GM21447 (cell line): ENCODE data around the gene TAS1R3.
A peak's percentile ranks its signal among the peaks of the same experiment; 100 is the strongest.
"Not testable (repeated sequence)": the region's sequence is repeated elsewhere in the genome, so short reads cannot be mapped to it uniquely, and the experiment has no call there.

Source experiments
- ATAC-seq: cut with Tn5 transposase; IDR thresholded peaks from one replicate; pipeline ENCODE4 v1.9.1; 2021; ENCODE audit not compliant: unreplicated experiment

The TAS1R3 gene

GRCh38 chr1:1364266-1364665 is 33.2 kb downstream of the TAS1R3 start:
- ATAC-seq = no peak

GRCh38 chr1:1365875-1366698 is 35.0 kb downstream of the TAS1R3 start:
- ATAC-seq = no peak

- no peak for ATAC-seq
These were observed 35.6 kb downstream of the TAS1R3 start for GRCh38 chr1:1366699-1367066.

- no peak for ATAC-seq
These were observed 36.2 kb downstream of the TAS1R3 start for GRCh38 chr1:1367315-1367714.

GRCh38 chr1:1370094-1370493 is 39.0 kb downstream of the TAS1R3 start:
- ATAC-seq = not testable (repeated sequence)

GRCh38 chr1:1370771-1371300 is 39.8 kb downstream of the TAS1R3 start:
- ATAC-seq = no peak

- no peak for ATAC-seq
These were observed 40.3 kb downstream of the TAS1R3 start for GRCh38 chr1:1371364-1371745.

GRCh38 chr1:1371746-1372711 is 40.9 kb downstream of the TAS1R3 start:
- ATAC-seq = no peak

- ATAC-seq = no peak
These were observed 42.2 kb downstream of the TAS1R3 start for GRCh38 chr1:1373051-1373814.

GRCh38 chr1:1373815-1374588 is 42.9 kb downstream of the TAS1R3 start:
- no peak for ATAC-seq

- no peak for ATAC-seq
These were observed 43.5 kb downstream of the TAS1R3 start for GRCh38 chr1:1374589-1374928.

GRCh38 chr1:1374929-1375662 is 44.0 kb downstream of the TAS1R3 start, which contains the start of gene AURKAIP1:
AURKAIP1 (minus strand) TSS chr1:1375207; CDS start chr1:1374756, 451 bp downstream.
- ATAC-seq = peak; percentile 85

GRCh38 chr1:1376551-1377226 is 45.6 kb downstream of the TAS1R3 start:
- ATAC-seq = no peak

GRCh38 chr1:1377540-1378205 is 46.6 kb downstream of the TAS1R3 start:
- no peak for ATAC-seq

GRCh38 chr1:1380860-1381259 is 49.8 kb downstream of the TAS1R3 start:
- ATAC-seq = no peak

GRCh38 chr1:1381294-1381693 is 50.2 kb downstream of the TAS1R3 start:
- ATAC-seq = no peak
